Muscle layer of duodenum (tissue), 2 donors: ENCODE data around the gene CST1.
"Not testable (repeated sequence)": the region's sequence is repeated elsewhere in the genome, so short reads cannot be mapped to it uniquely, and the experiment has no call there.

Experiments used
- H3K27ac ChIP-seq: one replicate; pipeline ENCODE4 v1.7.0; 2013; ENCODE audit warnings: mild to moderate bottlenecking, low read length
- H3K27me3 ChIP-seq: one replicate; pipeline ENCODE4 v1.7.0; 2013; ENCODE audit warnings: low read depth, mild to moderate bottlenecking, control low read depth, low read length
- H3K36me3 ChIP-seq, 2 donors: one replicate each; pipeline ENCODE4 v1.7.0; 2013; ENCODE audit warnings: low read length in 2 of 2, control low read depth in 1 of 2, mild to moderate bottlenecking in 1 of 2; ENCODE audit not compliant: insufficient read depth in 2 of 2, control insufficient read depth in 1 of 2
- H3K4me1 ChIP-seq, 2 donors: one replicate each; pipeline ENCODE4 v1.7.0; 2013; ENCODE audit warnings: low read length in 2 of 2, mild to moderate bottlenecking in 2 of 2, control low read depth in 1 of 2, moderate library complexity in 1 of 2; ENCODE audit not compliant: insufficient read depth in 2 of 2, control insufficient read depth in 1 of 2
- H3K4me3 ChIP-seq, 2 donors: one replicate each; pipeline ENCODE4 v1.7.0; 2013; ENCODE audit warnings: low read length in 2 of 2, low read depth in 1 of 2, mild to moderate bottlenecking in 1 of 2
- H3K9me3 ChIP-seq, 2 donors: one replicate each; pipeline ENCODE4 v1.7.0; 2013; ENCODE audit warnings: low read length in 2 of 2, control low read depth in 1 of 2, mild to moderate bottlenecking in 1 of 2; ENCODE audit not compliant: control insufficient read depth in 1 of 2
- donor health status: healthy.

Gene CST1

DNA sequence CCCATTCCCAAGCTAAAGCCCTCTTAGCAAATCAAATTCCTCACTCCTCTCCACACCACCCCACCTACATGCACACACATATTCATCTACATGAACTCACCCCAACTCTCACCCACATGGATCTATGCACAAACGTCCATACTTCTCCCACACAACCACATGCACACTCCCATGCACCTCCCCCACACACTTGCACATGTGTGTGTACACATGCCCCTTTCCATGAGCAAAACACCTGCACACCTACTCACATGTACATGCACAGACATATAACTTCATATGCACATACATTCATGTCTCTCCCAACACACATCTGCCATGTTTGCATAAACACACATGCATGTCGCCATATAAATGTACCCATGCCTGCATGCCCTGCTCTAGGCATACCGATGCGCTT, 22.8 kb upstream of the CST1 start:
- H3K9me3 ChIP-seq = no peaks in the 10 kb centered on the region
- H3K4me3 ChIP-seq = no peak overlapping the region
- no peaks in the 10 kb centered on the region for H3K27me3 ChIP-seq
- H3K27ac ChIP-seq = no peak overlapping the region
- H3K4me1 ChIP-seq = no peaks in the 10 kb centered on the region
- H3K36me3 ChIP-seq = no peaks in the 10 kb centered on the region

DNA sequence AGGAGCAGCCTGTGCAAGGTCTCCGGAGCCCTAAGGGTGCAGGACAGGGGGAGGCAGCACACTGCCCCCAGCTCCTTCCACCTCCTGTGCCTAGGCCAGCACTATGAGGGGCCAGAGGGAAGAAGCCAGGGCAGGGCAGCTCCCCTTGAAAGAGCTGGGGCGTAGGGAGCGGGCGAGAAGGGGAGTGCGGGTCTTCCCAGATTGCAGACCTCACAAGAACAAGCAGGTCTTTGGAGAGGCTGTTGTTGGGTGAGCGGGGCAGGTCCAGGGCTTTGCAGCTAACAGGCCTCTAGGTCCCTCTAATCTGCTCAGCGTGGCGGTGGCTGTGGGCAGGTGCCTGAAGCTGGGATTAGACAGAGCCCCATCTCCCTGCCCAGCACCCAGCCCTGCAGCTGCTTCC, 22.4 kb upstream of the CST1 start:
- H3K36me3 ChIP-seq = no peaks in the 10 kb centered on the region

DNA sequence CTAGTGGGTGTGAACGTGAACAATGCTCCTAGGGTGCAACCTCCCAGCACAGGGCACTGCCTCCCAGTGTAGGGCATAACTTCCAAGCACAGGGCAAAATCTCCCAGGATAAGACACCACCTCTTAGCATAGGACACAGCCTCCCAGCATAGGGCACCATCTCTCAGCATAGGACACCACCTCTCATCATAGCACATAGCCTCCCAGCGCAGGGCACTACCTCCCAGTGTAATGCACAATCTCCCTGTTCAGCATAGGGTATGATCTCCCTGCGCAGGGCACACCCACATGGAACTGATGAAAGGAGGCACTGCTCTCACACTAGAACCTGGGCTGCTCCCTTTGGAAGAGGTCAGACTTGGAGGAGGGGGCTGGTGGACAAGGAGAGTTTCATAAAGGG, 21.3 kb upstream of the CST1 start:
- Histone ChIP-seq H3K4me3 (no peak overlapping the region), H3K4me1 (no peaks in the 10 kb centered on the region), H3K27me3 (no peaks in the 10 kb centered on the region), H3K27ac (no peak overlapping the region), H3K36me3 (no peaks in the 10 kb centered on the region), H3K9me3 (no peaks in the 10 kb centered on the region)

More for the DNA sequence above, 22.4 kb upstream of the CST1 start:
- H3K9me3 ChIP-seq = no peaks in the 10 kb centered on the region
- no peak overlapping the region for H3K4me3 ChIP-seq
- no peaks in the 10 kb centered on the region for H3K27me3 ChIP-seq
- H3K4me1 ChIP-seq = no peaks in the 10 kb centered on the region
- H3K27ac ChIP-seq = no peak overlapping the region

DNA sequence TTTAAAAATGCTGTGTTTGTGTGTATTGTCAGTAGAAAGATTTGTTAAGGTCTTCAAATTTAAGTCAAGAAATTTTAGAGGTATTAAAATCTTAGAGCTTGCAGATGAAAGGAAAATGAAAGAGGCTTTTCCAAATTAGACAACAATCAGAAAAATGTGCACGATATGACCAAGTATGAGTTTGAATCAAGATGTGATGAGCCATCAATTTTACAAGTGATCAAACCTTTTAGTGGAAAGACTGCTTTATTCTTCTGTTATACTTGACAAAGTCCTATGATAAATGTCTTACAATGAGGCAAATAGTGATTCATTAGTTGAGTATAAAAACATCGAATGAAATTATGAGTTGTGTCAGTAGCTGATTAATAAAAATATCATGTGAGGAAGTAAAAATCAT, 19.6 kb upstream of the CST1 start:
- H3K36me3 ChIP-seq = no peaks in the 10 kb centered on the region
- no peaks in the 10 kb centered on the region for H3K9me3 ChIP-seq
- no peak overlapping the region for H3K4me3 ChIP-seq
- H3K27me3 ChIP-seq = no peaks in the 10 kb centered on the region
- no peak overlapping the region for H3K27ac ChIP-seq
- no peaks in the 10 kb centered on the region for H3K4me1 ChIP-seq

DNA sequence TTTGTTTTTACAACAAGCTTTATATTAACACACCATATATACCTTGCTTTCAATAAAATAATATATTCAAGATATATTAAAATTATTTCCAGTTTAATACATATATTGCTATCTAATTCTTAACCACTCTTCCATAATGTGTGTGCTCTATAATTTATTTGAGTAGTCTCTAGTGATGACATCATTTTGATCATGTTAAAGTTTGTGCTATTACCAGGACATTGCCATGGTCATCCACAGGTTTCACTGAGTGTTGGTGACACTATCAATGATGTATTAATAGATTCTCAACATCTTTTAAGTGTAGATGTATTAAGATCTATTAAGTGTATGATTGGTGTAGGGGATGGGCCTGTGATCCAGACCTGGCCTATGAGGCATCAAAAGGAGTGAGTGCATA, 17.8 kb upstream of the CST1 start:
- not testable (repeated sequence) for H3K27ac ChIP-seq, H3K4me1 ChIP-seq, H3K9me3 ChIP-seq, H3K27me3 ChIP-seq, H3K36me3 ChIP-seq, H3K4me3 ChIP-seq

DNA sequence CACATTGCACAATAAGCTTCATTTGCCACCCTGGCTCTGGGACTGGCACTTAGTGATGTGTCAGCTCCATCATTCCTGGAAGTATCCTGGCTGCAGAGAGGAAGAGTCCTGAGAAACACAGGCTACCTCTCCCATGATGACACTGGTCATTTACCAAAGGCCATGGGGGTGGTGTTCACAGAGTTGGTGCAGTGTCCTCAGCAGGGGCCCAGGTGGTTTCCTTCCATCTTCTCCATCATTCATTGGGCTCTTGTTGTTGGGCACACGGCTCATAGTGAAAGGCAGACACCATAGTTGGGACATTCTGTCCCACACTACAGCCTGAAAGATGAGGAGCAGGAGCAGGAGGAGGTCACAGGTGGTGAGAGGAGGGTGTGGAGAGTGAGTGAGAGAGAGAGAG, 15.8 kb upstream of the CST1 start:
- H3K36me3 ChIP-seq = no peaks in the 10 kb centered on the region
- H3K27me3 ChIP-seq = no peaks in the 10 kb centered on the region
- H3K4me3 ChIP-seq = no peak overlapping the region
- H3K9me3 ChIP-seq = no peaks in the 10 kb centered on the region
- no peaks in the 10 kb centered on the region for H3K4me1 ChIP-seq
- no peak overlapping the region for H3K27ac ChIP-seq

DNA sequence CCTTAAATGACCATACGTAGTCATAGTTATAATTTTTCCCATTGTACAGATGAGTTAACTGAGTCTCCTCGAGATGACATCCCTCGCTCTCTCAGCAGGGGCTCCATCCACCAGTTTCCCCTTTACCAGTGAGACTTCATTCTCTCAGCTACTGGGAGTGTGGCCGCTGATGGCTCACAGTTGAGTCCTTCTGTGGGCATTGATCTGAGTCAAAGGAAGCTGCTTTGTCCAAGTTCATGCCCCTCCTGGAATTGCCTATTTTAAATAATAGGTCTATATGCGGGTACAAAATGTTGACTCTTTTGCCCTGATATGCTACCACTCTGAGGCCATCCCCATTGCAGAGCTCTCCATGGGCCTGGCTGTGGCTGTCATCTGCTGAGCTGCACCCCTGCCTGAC, 14.8 kb upstream of the CST1 start:
- Histone ChIP-seq H3K27ac (no peak overlapping the region), H3K4me1 (no peaks in the 10 kb centered on the region), H3K4me3 (no peak overlapping the region), H3K36me3 (no peaks in the 10 kb centered on the region), H3K27me3 (no peaks in the 10 kb centered on the region), H3K9me3 (no peaks in the 10 kb centered on the region)

DNA sequence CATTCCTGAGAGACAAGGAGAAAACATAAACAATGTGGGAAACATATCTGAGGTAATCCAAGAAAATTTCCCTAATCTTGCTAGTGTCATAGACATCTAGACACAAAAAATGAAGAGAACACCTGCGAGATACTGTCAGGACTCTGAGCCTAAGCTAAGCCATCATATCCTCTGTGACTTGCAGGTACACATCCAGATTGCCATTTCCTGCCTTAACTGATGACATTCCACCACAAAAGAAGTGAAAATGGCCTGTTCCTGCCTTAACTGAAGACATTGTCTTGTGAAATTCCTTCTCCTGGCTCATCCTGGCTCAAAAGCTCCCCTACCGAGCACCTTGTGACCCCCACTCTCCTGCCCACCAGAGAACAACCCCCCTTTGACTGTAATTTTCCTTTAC, 13.9 kb upstream of the CST1 start:
- not testable (repeated sequence) for H3K4me1 ChIP-seq

DNA sequence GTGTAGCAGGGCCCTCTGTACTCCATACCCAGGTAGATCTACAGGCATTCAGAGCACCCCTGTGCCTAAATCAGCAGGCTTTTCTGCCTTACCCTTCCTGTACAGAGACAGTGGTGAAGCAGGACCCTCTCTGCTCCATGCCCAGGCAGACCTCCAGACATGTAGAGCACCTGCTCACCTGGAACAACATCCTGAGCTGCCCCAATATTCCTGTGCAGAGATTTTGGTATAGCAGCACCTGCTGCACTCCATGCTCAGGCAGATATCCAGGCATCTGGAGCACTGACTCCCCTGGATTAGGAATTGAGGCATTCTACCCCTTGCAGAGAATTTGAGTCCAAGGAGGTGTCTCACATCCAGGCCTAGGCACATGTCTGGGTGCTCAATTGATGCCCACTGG, 12.6 kb upstream of the CST1 start:
- Histone ChIP-seq H3K36me3 (no peaks in the 10 kb centered on the region), H3K9me3 (no peaks in the 10 kb centered on the region), H3K4me1 (no peaks in the 10 kb centered on the region), H3K27ac (no peak overlapping the region), H3K27me3 (no peaks in the 10 kb centered on the region), H3K4me3 (no peak overlapping the region)

More for the DNA sequence above, 13.9 kb upstream of the CST1 start:
- not testable (repeated sequence) for H3K27me3 ChIP-seq, H3K9me3 ChIP-seq, H3K36me3 ChIP-seq, H3K4me3 ChIP-seq, H3K27ac ChIP-seq

DNA sequence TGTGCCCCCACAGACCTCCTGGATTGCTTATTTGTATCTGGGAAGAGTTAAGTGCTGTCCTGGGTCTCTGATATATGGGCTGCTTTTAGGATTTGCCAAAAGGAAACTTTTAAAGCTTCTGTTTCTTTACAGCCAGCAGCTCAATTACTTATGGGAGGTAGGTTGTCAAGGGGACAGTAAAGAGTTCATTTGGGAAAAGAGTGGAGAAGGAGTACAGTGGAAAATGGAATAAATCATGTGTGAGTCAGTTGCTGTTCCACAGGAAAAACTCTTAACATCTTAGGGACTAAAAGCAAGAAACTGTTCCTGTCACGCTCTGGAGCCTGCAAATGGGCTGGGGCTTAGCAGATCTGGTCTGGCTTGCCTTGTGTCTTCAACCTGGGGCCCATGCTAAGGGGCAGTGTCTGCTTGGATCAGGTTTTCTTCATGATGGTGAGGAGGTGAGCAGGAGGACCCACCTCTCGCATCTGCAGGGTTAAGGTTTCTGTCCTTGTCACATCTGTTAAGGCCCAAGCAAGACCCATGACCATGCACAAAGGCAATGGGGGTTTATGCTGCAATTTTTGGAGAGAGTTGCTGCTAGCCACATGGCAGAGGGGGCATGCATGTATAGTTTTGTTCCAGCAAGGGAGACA, 8.7 kb upstream of the CST1 start:
- Histone ChIP-seq H3K9me3 (no peaks in the 10 kb centered on the region), H3K4me1 (no peaks in the 10 kb centered on the region), H3K27ac (no peak overlapping the region), H3K4me3 (no peak overlapping the region), H3K36me3 (no peaks in the 10 kb centered on the region), H3K27me3 (no peaks in the 10 kb centered on the region)

DNA sequence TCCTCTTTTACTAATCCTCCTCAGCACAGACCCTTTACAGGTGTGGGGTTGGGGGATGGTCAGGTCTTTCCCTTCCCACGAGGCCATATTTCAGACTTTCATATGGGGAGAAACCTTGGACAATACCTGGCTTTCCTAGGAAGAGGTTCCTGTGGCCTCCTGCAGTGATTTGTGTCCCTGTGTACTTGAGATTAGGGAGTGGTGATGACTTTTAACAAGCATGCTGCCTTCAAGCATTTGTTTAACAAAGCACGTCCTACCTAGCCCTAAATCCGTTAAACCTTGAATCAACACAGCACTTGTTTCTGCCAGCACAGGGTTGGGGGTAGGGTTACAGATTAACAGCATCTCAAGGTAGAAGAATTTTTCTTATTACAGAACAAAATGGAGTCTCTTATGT, 6.1 kb upstream of the CST1 start:
- not testable (repeated sequence) for H3K27ac ChIP-seq, H3K27me3 ChIP-seq, H3K9me3 ChIP-seq, H3K36me3 ChIP-seq, H3K4me1 ChIP-seq, H3K4me3 ChIP-seq

DNA sequence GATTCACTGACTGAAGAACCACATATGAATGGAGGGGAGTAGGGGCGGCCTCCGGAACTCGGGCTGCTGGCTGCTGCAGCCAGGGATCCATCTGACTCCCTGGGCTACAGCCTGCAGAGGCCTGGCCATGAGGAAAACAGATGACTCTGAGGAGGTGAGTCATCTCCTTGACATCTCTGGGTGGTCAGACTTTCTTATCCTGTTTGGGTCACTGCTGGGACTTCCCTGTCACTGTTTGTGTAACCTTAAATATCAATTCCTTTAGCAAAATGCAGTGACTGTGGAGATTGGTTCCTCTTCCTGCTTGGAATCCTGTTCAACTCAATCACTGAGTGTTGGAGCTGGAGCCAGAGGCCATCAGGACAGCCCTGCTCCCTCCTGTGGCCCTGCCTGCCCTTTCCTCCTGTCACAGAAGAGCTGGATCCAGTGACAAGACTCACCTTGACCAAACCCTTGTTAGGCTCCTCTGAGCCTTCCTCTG, 4.4 kb upstream of the CST1 start:
- H3K27ac ChIP-seq, H3K4me3 ChIP-seq, H3K36me3 ChIP-seq, H3K27me3 ChIP-seq, H3K9me3 ChIP-seq, H3K4me1 ChIP-seq: not testable (repeated sequence)
